ENCODE data around the gene USO1. TPM values are rescaled to one million over a fixed set of nuclear protein-coding genes. Genes with fewer than 3 reads are reported as not detected.

The USO1 gene, protein sequence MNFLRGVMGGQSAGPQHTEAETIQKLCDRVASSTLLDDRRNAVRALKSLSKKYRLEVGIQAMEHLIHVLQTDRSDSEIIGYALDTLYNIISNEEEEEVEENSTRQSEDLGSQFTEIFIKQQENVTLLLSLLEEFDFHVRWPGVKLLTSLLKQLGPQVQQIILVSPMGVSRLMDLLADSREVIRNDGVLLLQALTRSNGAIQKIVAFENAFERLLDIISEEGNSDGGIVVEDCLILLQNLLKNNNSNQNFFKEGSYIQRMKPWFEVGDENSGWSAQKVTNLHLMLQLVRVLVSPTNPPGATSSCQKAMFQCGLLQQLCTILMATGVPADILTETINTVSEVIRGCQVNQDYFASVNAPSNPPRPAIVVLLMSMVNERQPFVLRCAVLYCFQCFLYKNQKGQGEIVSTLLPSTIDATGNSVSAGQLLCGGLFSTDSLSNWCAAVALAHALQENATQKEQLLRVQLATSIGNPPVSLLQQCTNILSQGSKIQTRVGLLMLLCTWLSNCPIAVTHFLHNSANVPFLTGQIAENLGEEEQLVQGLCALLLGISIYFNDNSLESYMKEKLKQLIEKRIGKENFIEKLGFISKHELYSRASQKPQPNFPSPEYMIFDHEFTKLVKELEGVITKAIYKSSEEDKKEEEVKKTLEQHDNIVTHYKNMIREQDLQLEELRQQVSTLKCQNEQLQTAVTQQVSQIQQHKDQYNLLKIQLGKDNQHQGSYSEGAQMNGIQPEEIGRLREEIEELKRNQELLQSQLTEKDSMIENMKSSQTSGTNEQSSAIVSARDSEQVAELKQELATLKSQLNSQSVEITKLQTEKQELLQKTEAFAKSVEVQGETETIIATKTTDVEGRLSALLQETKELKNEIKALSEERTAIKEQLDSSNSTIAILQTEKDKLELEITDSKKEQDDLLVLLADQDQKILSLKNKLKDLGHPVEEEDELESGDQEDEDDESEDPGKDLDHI
- 46.8 and 97.6 TPM in 2 replicates for total RNA-seq

DNA sequence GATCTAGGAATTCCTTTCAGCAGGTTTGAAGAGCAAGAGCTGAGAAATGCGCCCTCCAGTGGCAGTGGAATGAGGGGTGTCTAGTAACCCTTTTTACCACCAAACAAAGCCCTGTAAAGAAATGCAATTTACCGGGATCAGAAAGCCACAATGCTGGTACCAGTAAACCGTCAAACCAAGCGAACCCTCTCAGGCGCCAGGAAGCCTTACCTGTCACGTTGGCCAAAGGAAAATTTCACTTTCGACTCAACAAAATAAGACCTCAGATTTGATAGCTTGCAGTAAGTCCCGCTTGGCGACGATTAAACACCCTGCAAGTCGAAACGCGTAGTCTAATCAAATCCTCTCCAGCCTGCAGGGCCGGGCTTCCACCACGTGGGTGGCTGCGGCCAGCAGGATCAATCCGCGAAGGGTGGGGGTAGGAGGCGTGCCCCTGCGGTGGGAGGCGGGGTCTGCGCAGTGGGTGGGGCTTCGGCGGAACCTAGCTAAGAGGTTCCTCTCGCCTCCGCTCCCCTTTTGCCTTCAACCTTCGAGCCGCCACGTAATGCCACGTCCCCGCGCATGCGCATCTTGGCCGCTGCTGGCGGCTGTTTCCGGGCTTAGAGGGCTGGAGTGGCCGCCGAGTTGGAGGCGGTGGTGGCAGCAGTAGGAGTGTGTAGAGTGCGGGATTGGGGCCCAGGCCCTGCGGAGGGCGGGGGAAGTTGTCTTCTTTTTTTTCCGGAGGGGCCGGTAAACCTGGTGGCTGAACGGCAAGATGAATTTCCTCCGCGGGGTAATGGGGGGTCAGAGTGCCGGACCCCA, at the start of gene USO1:
USO1 (plus strand) TSS at position 512 of the 801 bp plus-strand sequence; CDS start at position 755, 243 bp downstream.

Other genes starting within 250 kb of the USO1 start
- 26.1 and 57.8 TPM in 2 replicates for gene RCHY1, start 210.2 kb upstream of the USO1 start, total RNA-seq
- 3.7 and 7.7 TPM in 2 replicates for gene THAP6, start 210.1 kb upstream of the USO1 start, total RNA-seq
- not detected in 2 replicates for gene ODAPH, start 168.5 kb upstream of the USO1 start, total RNA-seq
- 0.06 and 0.16 TPM in 2 replicates for gene CDKL2, start 94.0 kb upstream of the USO1 start, total RNA-seq
- gene G3BP2, start 51.2 kb upstream of the USO1 start, total RNA-seq = 113 and 184 TPM in 2 replicates
- not detected in 2 replicates for gene PPEF2, start 177.9 kb downstream of the USO1 start, total RNA-seq
- gene NAAA, start 216.4 kb downstream of the USO1 start, total RNA-seq = 18.0 and 20.1 TPM in 2 replicates